H1 (cell line): Measurements from ENCODE around the gene SCN8A. TPM values are rescaled to one million over a fixed set of nuclear protein-coding genes. Genes with fewer than 3 reads are reported as not detected.

Experiments used
- CTCF ChIA-PET: fragments of 300-600 bp; sonication (Branson Sonifier 250); formaldehyde crosslinking; loops from one replicate; lab custom pipeline; 2021; ENCODE audit not compliant: partially characterized antibody; lab: Charles Lee
- POLR2A ChIA-PET: fragments of 300-600 bp; sonication (Branson Sonifier 250); formaldehyde crosslinking; loops from one replicate; lab custom pipeline; 2021; ENCODE audit warnings: inconsistent platforms; ENCODE audit not compliant: partially characterized antibody; lab: Charles Lee
- DNase-seq, 2 experiments: peaks; one replicate each; pipeline versions ENCODE4 v3.0.0 to v3.0.0-alpha.2; 2010 to 2022; ENCODE audit warnings: low spot score in 2 of 2, low read depth in 1 of 2, mixed read lengths in 1 of 2
- FAIRE-seq: peaks from 2 replicates; lab custom pipeline; 2011; peaks lifted over from hg19 to GRCh38; lab: Jason Lieb, UNC
- H2AFZ ChIP-seq: 2 replicates; pipeline ENCODE4 v1.8.1; 2012; ENCODE audit warnings: low read length, inconsistent platforms
- H2AK5ac ChIP-seq: 2 replicates; pipeline ENCODE4 v1.6.1; 2013; ENCODE audit warnings: low read depth, low read length
- H2BK120ac ChIP-seq: replicated peaks from 2 replicates; pipeline ENCODE3; 2013; ENCODE audit warnings: low read depth, low read length, inconsistent platforms
- H2BK12ac ChIP-seq: 2 replicates; pipeline ENCODE4 v1.6.1; 2013; ENCODE audit warnings: low read depth, low read length
- H2BK15ac ChIP-seq: 2 replicates; pipeline ENCODE4 v1.6.1; 2013; ENCODE audit warnings: low read length
- H2BK20ac ChIP-seq: 2 replicates; pipeline ENCODE4 v1.6.1; 2013; ENCODE audit warnings: low read length
- H2BK5ac ChIP-seq: 2 replicates; pipeline ENCODE4 v1.6.1; 2013; ENCODE audit warnings: low read depth, low read length
- H3K14ac ChIP-seq: 2 replicates; pipeline ENCODE4 v1.6.1; 2013; ENCODE audit warnings: inconsistent platforms; ENCODE audit not compliant: insufficient read length
- H3K18ac ChIP-seq: 2 replicates; pipeline ENCODE4 v1.6.1; 2013; ENCODE audit warnings: low read length; ENCODE audit errors: extremely low read depth
- H3K23ac ChIP-seq: 2 replicates; pipeline ENCODE4 v1.6.1; 2013; ENCODE audit warnings: inconsistent platforms; ENCODE audit not compliant: insufficient read length
- H3K23me2 ChIP-seq: 2 replicates; pipeline ENCODE4 v1.6.1; 2013; ENCODE audit warnings: low read depth, low read length
- H3K27ac ChIP-seq: 2 replicates; pipeline ENCODE4 v1.6.1; 2011; ENCODE audit warnings: low read depth, low read length, inconsistent platforms
- H3K27me3 ChIP-seq, 4 experiments: replicated peaks in 1 of 4; 1 replicate in 1 of 4; 2 replicates in 3 of 4; pipeline versions ENCODE4 v1.6.1 to v1.8.1; 2011 to 2013; ENCODE audit warnings: low read length in 3 of 4, mild to moderate bottlenecking in 3 of 4, inconsistent platforms in 2 of 4, mixed read lengths in 2 of 4, moderate library complexity in 1 of 4; ENCODE audit not compliant: control insufficient read depth in 3 of 4, insufficient read depth in 3 of 4; ENCODE audit errors: extremely low read depth in 1 of 4
- H3K36me3 ChIP-seq, 4 experiments: 2 replicates each; pipeline versions ENCODE4 v1.6.1 to v1.8.1; 2011 to 2013; ENCODE audit warnings: mild to moderate bottlenecking in 4 of 4, low read length in 3 of 4, moderate library complexity in 2 of 4, control low read depth in 1 of 4, inconsistent platforms in 1 of 4; ENCODE audit not compliant: insufficient read depth in 4 of 4, control insufficient read depth in 2 of 4
- H3K4ac ChIP-seq: replicated peaks from 2 replicates; pipeline ENCODE3; 2013; ENCODE audit warnings: low read length, low read depth, mixed read lengths, inconsistent platforms; ENCODE audit not compliant: insufficient read length
- H3K4me1 ChIP-seq, 4 experiments: replicated peaks in 1 of 4; 1 replicate in 1 of 4; 2 replicates in 3 of 4; pipeline versions ENCODE4 v1.6.1 to v1.8.1; 2011 to 2013; ENCODE audit warnings: low read length in 3 of 4, inconsistent platforms in 2 of 4, mixed read lengths in 1 of 4; ENCODE audit not compliant: insufficient read depth in 4 of 4, control insufficient read depth in 3 of 4
- H3K4me2 ChIP-seq, 2 experiments: 2 replicates each; pipeline versions ENCODE4 v1.6.1 to v1.8.1; 2011 to 2013; ENCODE audit warnings: low read depth in 2 of 2, low read length in 2 of 2, control low read depth in 1 of 2, inconsistent platforms in 1 of 2, mild to moderate bottlenecking in 1 of 2; ENCODE audit not compliant: insufficient read depth in 1 of 2
- H3K4me3 ChIP-seq, 4 experiments: fragments of 200-600, 300-600 bp in 1 of 4; sonication (generic), shearing (Covaris generic), sonication (Bioruptor Twin) in 1 of 4; 2 replicates each; pipeline versions ENCODE4 v1.5.1 to v1.8.1; 2011 to 2016; ENCODE audit warnings: low read length in 4 of 4, low read depth in 3 of 4, control low read depth in 2 of 4, inconsistent platforms in 2 of 4, mild to moderate bottlenecking in 2 of 4, mixed read lengths in 1 of 4, moderate library complexity in 1 of 4; ENCODE audit not compliant: insufficient read depth in 2 of 4; ENCODE audit errors: extremely low read depth in 1 of 4
- H3K56ac ChIP-seq: replicated peaks from 2 replicates; pipeline ENCODE3; 2013; ENCODE audit warnings: low read depth, mild to moderate bottlenecking, mixed read lengths, low read length, inconsistent platforms; ENCODE audit not compliant: insufficient read length
- H3K79me1 ChIP-seq: 2 replicates; pipeline ENCODE4 v1.6.1; 2013; ENCODE audit warnings: low read depth, low read length, control low read depth
- H3K79me2 ChIP-seq, 2 experiments: 2 replicates each; pipeline versions ENCODE4 v1.6.1 to v1.8.1; 2012 to 2013; ENCODE audit warnings: low read length in 2 of 2, mild to moderate bottlenecking in 2 of 2, inconsistent platforms in 1 of 2; ENCODE audit not compliant: insufficient read depth in 2 of 2, control insufficient read depth in 1 of 2
- H3K9ac ChIP-seq, 4 experiments: replicated peaks in 1 of 4; 1 replicate in 1 of 4; 2 replicates in 3 of 4; pipeline versions ENCODE4 v1.6.1 to v1.8.1; 2011 to 2013; ENCODE audit warnings: low read depth in 3 of 4, low read length in 3 of 4, control low read depth in 2 of 4, mild to moderate bottlenecking in 2 of 4, moderate library complexity in 2 of 4, inconsistent platforms in 1 of 4; ENCODE audit errors: extremely low read depth in 1 of 4
- H3K9me3 ChIP-seq, 2 experiments: 2 replicates each; pipeline versions ENCODE4 v1.6.1 to v1.8.1; 2012 to 2013; ENCODE audit warnings: mild to moderate bottlenecking in 2 of 2, moderate library complexity in 2 of 2, control low read depth in 1 of 2, inconsistent platforms in 1 of 2, low read depth in 1 of 2, low read length in 1 of 2, mixed read lengths in 1 of 2; ENCODE audit not compliant: insufficient read depth in 2 of 2
- H4K20me1 ChIP-seq, 2 experiments: replicated peaks in 1 of 2; 2 replicates each; pipeline versions ENCODE3 to v1.8.1; 2011 to 2013; ENCODE audit warnings: inconsistent platforms in 2 of 2, low read length in 2 of 2, mild to moderate bottlenecking in 1 of 2; ENCODE audit not compliant: insufficient read depth in 2 of 2, control insufficient read depth in 1 of 2
- H4K5ac ChIP-seq: 2 replicates; pipeline ENCODE4 v1.6.1; 2013; ENCODE audit warnings: low read length, low read depth, mixed read lengths, inconsistent platforms; ENCODE audit not compliant: insufficient read length
- H4K8ac ChIP-seq: 2 replicates; pipeline ENCODE4 v1.8.0; 2013; ENCODE audit warnings: mild to moderate bottlenecking, moderate library complexity, low read length, inconsistent platforms; ENCODE audit not compliant: insufficient read depth; ENCODE audit errors: extremely low read depth
- H4K91ac ChIP-seq: replicated peaks from 2 replicates; pipeline ENCODE3; 2013; ENCODE audit warnings: low read length, mixed read lengths, inconsistent platforms; ENCODE audit not compliant: insufficient read length
- BACH1 ChIP-seq: IDR thresholded peaks from 2 replicates; pipeline ENCODE4 v1.6.1; 2012; ENCODE audit warnings: low read length, improper control_type of control experiment
- WGBS, 2 experiments: shearing (Covaris generic) in 1 of 2; methylation state at CpG; one replicate each; pipeline versions ENCODE4 v1.1.6 to v1.1.7; 2013 to 2015; ENCODE audit warnings: low lambda C conversion rate in 2 of 2, mixed read lengths in 2 of 2, inconsistent platforms in 1 of 2, low coverage in 1 of 2, missing lambda C conversion rate in 1 of 2; ENCODE audit not compliant: insufficient replicate concordance in 2 of 2, insufficient coverage in 1 of 2, insufficient read length in 1 of 2; ENCODE audit errors: extremely low coverage in 1 of 2, missing lambda C conversion rate in 1 of 2; 5-methylcytosine and 5-hydroxymethylcytosine counted together
- polyA plus RNA-seq, 7 experiments: library from polyadenylated mRNA; depleted of rRNA in 3 of 7; stranded (reverse) in 5 of 7; unstranded in 2 of 7; fragments of >200 nt in 5 of 7; fragments of 200-250 nt in 2 of 7; gene quantifications; 1 replicate in 5 of 7; 2 replicates in 1 of 7; 4 replicates in 1 of 7; pipeline versions ENCODE4 v1.2.1 to v1.2.3, GENCODE V29; 2011 to 2013; ENCODE audit warnings: missing spikeins in 2 of 7, mixed read lengths in 2 of 7
- total RNA-seq: library from RNA; stranded (reverse); fragmentation: NEBNext Ultra II Directional; extraction: Animal tissue kit (Norgen Biotek cat#: 25700); gene quantifications from 2 replicates; pipeline ENCODE4 v1.2.1, GENCODE V29; 2021

SCN8A gene
- total and polyA plus RNA-seq, 2 of the 8 experiments (the other 6 are each of a cell fraction or from before 2014, with no cell fraction given): 6.3 to 10.7 TPM

GRCh38 chr12:51705450-51705849, 114.4 kb downstream of the SCN8A start:
- no peak overlapping the region for H3K18ac ChIP-seq
- H3K4ac ChIP-seq: no peak overlapping the region
- no peak overlapping the region for H3K23ac ChIP-seq
- H3K56ac ChIP-seq: no peak overlapping the region
- no peak overlapping the region for H2BK5ac ChIP-seq
- H2AK5ac ChIP-seq: no peak overlapping the region
- no peak overlapping the region for H2AFZ ChIP-seq
- no peaks in the 10 kb centered on the region for H3K79me2 ChIP-seq
- no peak overlapping the region for H3K9ac ChIP-seq
- H3K27me3 ChIP-seq: no peaks in the 10 kb centered on the region
- no peaks in the 10 kb centered on the region for H3K79me1 ChIP-seq
- no peak overlapping the region for H2BK15ac ChIP-seq
- no peaks in the 10 kb centered on the region for H3K4me1 ChIP-seq
- no peak overlapping the region for H3K4me3 ChIP-seq
- H4K5ac ChIP-seq: no peak overlapping the region
- H4K8ac ChIP-seq: no peak overlapping the region
- H2BK120ac ChIP-seq: no peak overlapping the region
- H2BK20ac ChIP-seq: no peak overlapping the region
- H4K20me1 ChIP-seq: no peaks in the 10 kb centered on the region
- H3K36me3 ChIP-seq: peaks cover 3 to 9% (median 6%) of the 10 kb centered on the region in 4 experiments; a peak in 6 of 8 replicates
- ChIA-PET POLR2A (no interaction called here), CTCF (no interaction called here)
- no peak overlapping the region for H2BK12ac ChIP-seq
- no peak overlapping the region for H4K91ac ChIP-seq
- no peak for FAIRE-seq
- H3K9me3 ChIP-seq: no peaks in the 10 kb centered on the region
- 100% methylated on average over 1 of the region's 1 CpG; no CpG with 5 or more reads in 1 of the 2 experiments for WGBS, 2 experiments
- no peak overlapping the region for H3K4me2 ChIP-seq
- no peaks in the 10 kb centered on the region for H3K23me2 ChIP-seq
- DNase-seq: no peak
- TF ChIP-seq BACH1: no peak
- H3K14ac ChIP-seq: no peak overlapping the region
- H3K27ac ChIP-seq: no peak overlapping the region
